T-helper 9 cell (primary cell): ENCODE results near the gene HCRTR1.

Source experiments
- DNase-seq: peaks from one replicate; pipeline ENCODE4 v3.0.0-alpha.2; 2020

The HCRTR1 gene

GRCh38 chr1:31626223-31627207 is 9.0 kb downstream of the HCRTR1 start:
- no peak for DNase-seq

GRCh38 chr1:31627301-31627929 is 9.9 kb downstream of the HCRTR1 start:
- DNase-seq = no peak

- no peak for DNase-seq
Measured at GRCh38 chr1:31627930-31628559, 10.6 kb downstream of the HCRTR1 start.

GRCh38 chr1:31628931-31629556 is 11.6 kb downstream of the HCRTR1 start:
- no peak for DNase-seq

- DNase-seq = no peak
Measured at GRCh38 chr1:31632649-31633048, 15.2 kb downstream of the HCRTR1 start.

GRCh38 chr1:31633117-31633516 is 15.6 kb downstream of the HCRTR1 start:
- DNase-seq = no peak

GRCh38 chr1:31637915-31638673 is 20.6 kb downstream of the HCRTR1 start:
- no peak for DNase-seq

GRCh38 chr1:31639543-31639942 is 22.1 kb downstream of the HCRTR1 start:
- DNase-seq = no peak

GRCh38 chr1:31640179-31640578 is 22.7 kb downstream of the HCRTR1 start:
- DNase-seq = no peak

GRCh38 chr1:31640964-31641363 is 23.5 kb downstream of the HCRTR1 start:
- no peak for DNase-seq

GRCh38 chr1:31642366-31642765 is 24.9 kb downstream of the HCRTR1 start:
- no peak for DNase-seq

- DNase-seq = no peak
Measured at GRCh38 chr1:31642897-31643296, 25.4 kb downstream of the HCRTR1 start.

GRCh38 chr1:31643976-31644559 is 26.6 kb downstream of the HCRTR1 start:
- no peak for DNase-seq

- peak; percentile 99 for DNase-seq
Measured at GRCh38 chr1:31644560-31645273, 27.2 kb downstream of the HCRTR1 start, which contains the start of gene PEF1. PEF1 (minus strand) TSS chr1:31644876; CDS start chr1:31644864, 12 bp downstream.

- DNase-seq = no peak
Measured at GRCh38 chr1:31645274-31645568, 27.7 kb downstream of the HCRTR1 start.

- DNase-seq = no peak
Measured at GRCh38 chr1:31646259-31646960, 28.9 kb downstream of the HCRTR1 start.

GRCh38 chr1:31647106-31647505 is 29.6 kb downstream of the HCRTR1 start:
- no peak for DNase-seq

- DNase-seq = no peak
Measured at GRCh38 chr1:31648190-31648589, 30.7 kb downstream of the HCRTR1 start.

- no peak for DNase-seq
Measured at GRCh38 chr1:31648641-31649357, 31.3 kb downstream of the HCRTR1 start.
